ENCODE results near the gene MAP2K5. TPM values are rescaled to one million over a fixed set of nuclear protein-coding genes. Genes with fewer than 3 reads are reported as not detected.
A peak's percentile ranks its signal among the peaks of the same experiment; 100 is the strongest.

The MAP2K5 gene
- polyA plus RNA-seq, 1 donor from 2014 or later, result 12.1 TPM

DNA sequence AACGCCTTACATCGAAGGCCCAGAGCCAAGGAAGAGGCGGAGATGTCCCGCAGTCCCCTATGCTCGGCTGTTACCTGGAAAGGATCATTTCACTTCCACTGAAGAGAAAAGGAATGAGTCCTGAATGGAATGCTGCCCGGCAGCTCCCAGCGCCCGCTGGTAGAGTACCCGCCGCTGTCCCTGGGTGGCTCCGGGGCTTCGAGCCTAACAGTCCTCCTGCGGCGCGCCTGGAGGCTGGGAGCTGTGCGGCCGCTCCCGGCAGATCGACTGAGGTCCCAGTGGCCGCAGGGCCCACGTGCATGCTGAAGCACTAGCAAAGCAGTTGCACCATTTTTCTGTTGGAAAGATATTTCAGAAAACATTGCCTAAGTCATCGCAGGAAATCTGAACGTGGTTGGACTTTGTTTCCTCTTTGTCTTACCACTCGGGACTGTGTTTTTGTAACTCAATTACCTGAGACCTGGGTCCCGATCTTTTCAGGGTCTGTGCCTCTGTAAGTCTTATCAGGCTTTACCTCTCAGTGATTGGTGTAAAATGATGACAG, 296.4 kb downstream of the MAP2K5 start:
- TF ChIP-seq SMC3 (conservative IDR thresholded peaks at IDR 0.05; ENCODE audit: poor library complexity) (peak; percentile 12), RAD21 (conservative IDR thresholded peaks at IDR 0.05) (no peak), CTCF (IDR thresholded peaks at IDR 0.05; ENCODE audit: poor library complexity, severe bottlenecking) (peak; percentile 12), REST (IDR thresholded peaks at IDR 0.05; ENCODE audit: borderline replicate concordance) (no peak), TAF1 (IDR thresholded peaks at IDR 0.05; ENCODE audit: low read depth) (no peak), EP300 (conservative IDR thresholded peaks at IDR 0.05; ENCODE audit: poor library complexity, severe bottlenecking) (no peak), MXI1 (conservative IDR thresholded peaks at IDR 0.05; ENCODE audit: poor library complexity, severe bottlenecking) (peak; percentile 56)
- Histone ChIP-seq H3K9me2 (ENCODE audit: insufficient read depth, low read length) (no peaks in the 10 kb centered on the region), H3K9ac (ENCODE audit: low read length) (peak overlapping the region; percentile 58), H3K27me3 (ENCODE audit: insufficient read depth, low read depth, low read length) (peaks cover 49% of the 10 kb centered on the region), H3K36me3 (ENCODE audit: insufficient read depth, low read length) (no peaks in the 10 kb centered on the region), H3K9me3 (ENCODE audit: low read length) (no peaks in the 10 kb centered on the region), H3K27ac (ENCODE audit: low read length) (no peak overlapping the region), H4K20me1 (ENCODE audit: insufficient read depth) (no peaks in the 10 kb centered on the region), H3K4me2 (ENCODE audit: low read length) (peak overlapping the region; percentile 96), H3K79me2 (replicated peaks; ENCODE audit: insufficient read depth, low read length) (no peaks in the 10 kb centered on the region), H3F3A (ENCODE audit: insufficient read depth, low read length, poor library complexity, severe bottlenecking) (no peaks in the 10 kb centered on the region), H2AFZ (ENCODE audit: low read depth, low read length) (no peak overlapping the region), H3K4me3 (ENCODE audit: low read length) (peak overlapping the region; percentile 96)

GRCh38 chr15:67839499-67839928, 297.0 kb downstream of the MAP2K5 start:
- H3K79me2 ChIP-seq (replicated peaks; ENCODE audit: insufficient read depth, low read length), result no peaks in the 10 kb centered on the region
- TF ChIP-seq RAD21 (conservative IDR thresholded peaks at IDR 0.05), result peak; percentile 14
- TF ChIP-seq POLR2AphosphoS5 (IDR thresholded peaks at IDR 0.05), result peak; percentile 11
- no peak for TF ChIP-seq EP300 (conservative IDR thresholded peaks at IDR 0.05; ENCODE audit: poor library complexity, severe bottlenecking)
- TF ChIP-seq TAF1 (IDR thresholded peaks at IDR 0.05; ENCODE audit: low read depth), result no peak
- no peaks in the 10 kb centered on the region for H3K9me3 ChIP-seq (ENCODE audit: low read length)
- peaks cover 43% of the 10 kb centered on the region for H3K27me3 ChIP-seq (ENCODE audit: insufficient read depth, low read depth, low read length)
- no peaks in the 10 kb centered on the region for H3K9me2 ChIP-seq (ENCODE audit: insufficient read depth, low read length)
- peak overlapping the region; percentile 58 for H3K9ac ChIP-seq (ENCODE audit: low read length)
- no peaks in the 10 kb centered on the region for H3F3A ChIP-seq (ENCODE audit: insufficient read depth, low read length, poor library complexity, severe bottlenecking)
- H3K36me3 ChIP-seq (ENCODE audit: insufficient read depth, low read length), result no peaks in the 10 kb centered on the region
- H3K27ac ChIP-seq (ENCODE audit: low read length), result peak overlapping the region; percentile 64
- no peak overlapping the region for H2AFZ ChIP-seq (ENCODE audit: low read depth, low read length)
- H4K20me1 ChIP-seq (ENCODE audit: insufficient read depth), result no peaks in the 10 kb centered on the region
- H3K4me3 ChIP-seq (ENCODE audit: low read length), result peak overlapping the region; percentile 96
- H3K4me2 ChIP-seq (ENCODE audit: low read length), result peak overlapping the region; percentile 96
